HEK293 (cell line): ENCODE measurements around the gene ARFGEF2.

Experiments used
- CTCF ChIA-PET: fragments of 350-600 bp; formaldehyde crosslinking; extraction: SDS; loops from one replicate; lab custom pipeline; 2021; ENCODE audit warnings: antibody characterized with exemption; lab: Yijun Ruan, JAX
- POLR2A ChIA-PET: fragments of 300-600 bp; formaldehyde crosslinking; extraction: SDS; loops from one replicate; lab custom pipeline; 2020; ENCODE audit warnings: antibody characterized with exemption, inconsistent platforms; lab: Yijun Ruan, JAX
- H3K27ac ChIP-seq: fragments of 200-500 bp; sonication (Bioruptor generic); 2 replicates; pipeline ENCODE4 v1.5.1; 2014; ENCODE audit warnings: low read depth, low read length, control low read depth, inconsistent platforms; ENCODE audit errors: extremely low read depth
- H3K36me3 ChIP-seq, 2 experiments: fragments of 200-500 bp in 1 of 2; sonication (Bioruptor generic) in 1 of 2; 1 replicate in 1 of 2; 2 replicates in 1 of 2; pipeline ENCODE4 v1.5.1; 2014 to 2017; ENCODE audit warnings: inconsistent platforms in 2 of 2, low read length in 2 of 2; ENCODE audit not compliant: control insufficient read depth in 2 of 2, insufficient read depth in 1 of 2
- H3K4me1 ChIP-seq: fragments of 200-500 bp; sonication (Bioruptor generic); 2 replicates; pipeline ENCODE4 v1.5.1; 2014; ENCODE audit warnings: mild to moderate bottlenecking, low read length, inconsistent platforms; ENCODE audit not compliant: control insufficient read depth, insufficient read depth
- H3K4me3 ChIP-seq: 2 replicates; pipeline ENCODE4 v1.5.1; 2011; ENCODE audit warnings: low read depth, mild to moderate bottlenecking, control low read depth, low read length, moderate library complexity
- H3K9me3 ChIP-seq: fragments of 200-500 bp; sonication (Bioruptor generic); 2 replicates; pipeline ENCODE4 v1.5.1; 2014; ENCODE audit warnings: low read depth, low read length, inconsistent platforms; ENCODE audit not compliant: control insufficient read depth, insufficient read depth
- BCL11B ChIP-seq: fragments of 450-650 bp; formaldehyde crosslinking; IDR thresholded peaks from 2 replicates; pipeline ENCODE4 v1.5.1; 2016; ENCODE audit warnings: low read depth, missing biosample characterization, missing genetic modification characterization
- RBAK ChIP-seq: fragments of 450-650 bp; formaldehyde crosslinking; IDR thresholded peaks from 2 replicates; pipeline ENCODE4 v1.5.1; 2016; ENCODE audit warnings: missing biosample characterization, missing genetic modification characterization
- YY1 ChIP-seq: fragments of 450-650 bp; formaldehyde crosslinking; IDR thresholded peaks from 2 replicates; pipeline ENCODE4 v1.5.1; 2018; ENCODE audit warnings: missing biosample characterization, missing genetic modification characterization
- ZBTB8A ChIP-seq: fragments of 450-650 bp; formaldehyde crosslinking; IDR thresholded peaks from 2 replicates; pipeline ENCODE4 v1.5.1; 2016; ENCODE audit warnings: missing biosample characterization, missing genetic modification characterization
- ZEB2 ChIP-seq: fragments of 450-650 bp; formaldehyde crosslinking; IDR thresholded peaks from 2 replicates; pipeline ENCODE4 v1.5.1; 2016; ENCODE audit warnings: missing biosample characterization, missing genetic modification characterization
- ZNF121 ChIP-seq: fragments of 450-650 bp; formaldehyde crosslinking; IDR thresholded peaks from 2 replicates; pipeline ENCODE4 v1.5.1; 2016; ENCODE audit warnings: missing biosample characterization, missing genetic modification characterization
- ZNF169 ChIP-seq: fragments of 450-650 bp; formaldehyde crosslinking; IDR thresholded peaks from 2 replicates; pipeline ENCODE4 v1.5.1; 2016; ENCODE audit warnings: missing biosample characterization, missing genetic modification characterization
- ZNF184 ChIP-seq: fragments of 450-650 bp; IDR thresholded peaks from 2 replicates; pipeline ENCODE4 v1.5.1; 2018; ENCODE audit warnings: missing biosample characterization, mild to moderate bottlenecking, missing genetic modification characterization
- ZNF223 ChIP-seq: fragments of 450-650 bp; formaldehyde crosslinking; IDR thresholded peaks from 2 replicates; pipeline ENCODE4 v1.5.1; 2016; ENCODE audit warnings: missing biosample characterization, missing genetic modification characterization
- ZNF248 ChIP-seq: fragments of 450-650 bp; formaldehyde crosslinking; IDR thresholded peaks from 2 replicates; pipeline ENCODE4 v1.5.1; 2017; ENCODE audit warnings: missing biosample characterization, missing genetic modification characterization
- ZNF311 ChIP-seq: fragments of 450-650 bp; formaldehyde crosslinking; IDR thresholded peaks from 2 replicates; pipeline ENCODE4 v1.5.1; 2017; ENCODE audit warnings: missing biosample characterization, missing genetic modification characterization, borderline replicate concordance
- ZNF37A ChIP-seq: fragments of 450-650 bp; IDR thresholded peaks from 2 replicates; pipeline ENCODE4 v1.5.1; 2018; ENCODE audit warnings: missing biosample characterization, missing genetic modification characterization
- ZNF473 ChIP-seq: fragments of 450-650 bp; formaldehyde crosslinking; IDR thresholded peaks from 2 replicates; pipeline ENCODE4 v1.5.1; 2017; ENCODE audit warnings: missing biosample characterization, missing genetic modification characterization
- ZNF544 ChIP-seq: fragments of 450-650 bp; formaldehyde crosslinking; IDR thresholded peaks from 2 replicates; pipeline ENCODE4 v1.5.0; 2017; ENCODE audit warnings: missing biosample characterization, missing genetic modification characterization
- ZNF560 ChIP-seq: fragments of 450-650 bp; formaldehyde crosslinking; IDR thresholded peaks from 2 replicates; pipeline ENCODE4 v1.5.1; 2017; ENCODE audit warnings: missing biosample characterization, missing genetic modification characterization, borderline replicate concordance
- ZNF610 ChIP-seq: fragments of 450-650 bp; formaldehyde crosslinking; IDR thresholded peaks from 2 replicates; pipeline ENCODE4 v1.5.1; 2016; ENCODE audit warnings: missing biosample characterization, missing genetic modification characterization, borderline replicate concordance
- ZNF768 ChIP-seq: fragments of 450-650 bp; formaldehyde crosslinking; IDR thresholded peaks from 2 replicates; pipeline ENCODE4 v1.5.1; 2018; ENCODE audit warnings: missing biosample characterization, mild to moderate bottlenecking, missing genetic modification characterization
- ZNF785 ChIP-seq: fragments of 450-650 bp; formaldehyde crosslinking; IDR thresholded peaks from 2 replicates; pipeline ENCODE4 v1.5.1; 2016; ENCODE audit warnings: missing biosample characterization, missing genetic modification characterization
- ZSCAN23 ChIP-seq: fragments of 450-650 bp; formaldehyde crosslinking; IDR thresholded peaks from 2 replicates; pipeline ENCODE4 v1.5.1; 2016; ENCODE audit warnings: missing biosample characterization, missing genetic modification characterization
- ZXDB ChIP-seq: fragments of 450-650 bp; formaldehyde crosslinking; IDR thresholded peaks from 2 replicates; pipeline ENCODE4 v1.5.1; 2016; ENCODE audit warnings: missing biosample characterization, missing genetic modification characterization
- TF ChIP-seq, protein P1 (sequence below): fragments of 450-650 bp; formaldehyde crosslinking; IDR thresholded peaks from 2 replicates; pipeline ENCODE4 v1.5.1; 2016; ENCODE audit warnings: missing biosample characterization, missing genetic modification characterization
- TF ChIP-seq, protein P2 (sequence below): fragments of 450-650 bp; formaldehyde crosslinking; IDR thresholded peaks from 2 replicates; pipeline ENCODE4 v1.5.1; 2017; ENCODE audit warnings: missing biosample characterization, mild to moderate bottlenecking, missing genetic modification characterization, moderate library complexity
- TF ChIP-seq, protein P3 (sequence below): IDR thresholded peaks from 2 replicates; pipeline ENCODE4 v1.6.1; 2011; ENCODE audit warnings: mild to moderate bottlenecking, low read depth, low read length, borderline replicate concordance

Gene ARFGEF2

DNA sequence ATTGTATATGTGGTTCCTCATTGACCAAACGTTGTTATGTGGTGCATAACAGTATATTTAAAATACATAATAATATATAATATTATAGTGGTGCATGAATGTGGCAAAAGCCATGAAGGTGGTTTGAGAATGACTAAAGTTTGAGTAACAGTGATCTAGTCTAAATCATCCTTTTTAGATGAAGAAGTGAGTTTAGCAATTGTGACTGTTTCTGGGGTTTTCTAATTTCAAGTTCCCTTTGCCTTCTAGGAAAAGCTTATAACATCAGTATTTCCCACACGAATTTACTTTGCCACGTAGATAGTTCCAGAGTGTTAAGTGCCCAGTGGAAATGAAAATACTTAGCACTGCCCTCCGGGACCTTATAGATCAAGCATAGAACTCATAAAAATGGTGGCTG is 40.9 kb downstream of the ARFGEF2 start (continued):
- TF ChIP-seq ZNF223 (tag by site-specific recombination) (no peak), YY1 (no peak)
- TF ChIP-seq, protein P1, sequence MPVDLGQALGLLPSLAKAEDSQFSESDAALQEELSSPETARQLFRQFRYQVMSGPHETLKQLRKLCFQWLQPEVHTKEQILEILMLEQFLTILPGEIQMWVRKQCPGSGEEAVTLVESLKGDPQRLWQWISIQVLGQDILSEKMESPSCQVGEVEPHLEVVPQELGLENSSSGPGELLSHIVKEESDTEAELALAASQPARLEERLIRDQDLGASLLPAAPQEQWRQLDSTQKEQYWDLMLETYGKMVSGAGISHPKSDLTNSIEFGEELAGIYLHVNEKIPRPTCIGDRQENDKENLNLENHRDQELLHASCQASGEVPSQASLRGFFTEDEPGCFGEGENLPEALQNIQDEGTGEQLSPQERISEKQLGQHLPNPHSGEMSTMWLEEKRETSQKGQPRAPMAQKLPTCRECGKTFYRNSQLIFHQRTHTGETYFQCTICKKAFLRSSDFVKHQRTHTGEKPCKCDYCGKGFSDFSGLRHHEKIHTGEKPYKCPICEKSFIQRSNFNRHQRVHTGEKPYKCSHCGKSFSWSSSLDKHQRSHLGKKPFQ (tag by site-specific recombination) = no peak
- TF ChIP-seq, protein P2, sequence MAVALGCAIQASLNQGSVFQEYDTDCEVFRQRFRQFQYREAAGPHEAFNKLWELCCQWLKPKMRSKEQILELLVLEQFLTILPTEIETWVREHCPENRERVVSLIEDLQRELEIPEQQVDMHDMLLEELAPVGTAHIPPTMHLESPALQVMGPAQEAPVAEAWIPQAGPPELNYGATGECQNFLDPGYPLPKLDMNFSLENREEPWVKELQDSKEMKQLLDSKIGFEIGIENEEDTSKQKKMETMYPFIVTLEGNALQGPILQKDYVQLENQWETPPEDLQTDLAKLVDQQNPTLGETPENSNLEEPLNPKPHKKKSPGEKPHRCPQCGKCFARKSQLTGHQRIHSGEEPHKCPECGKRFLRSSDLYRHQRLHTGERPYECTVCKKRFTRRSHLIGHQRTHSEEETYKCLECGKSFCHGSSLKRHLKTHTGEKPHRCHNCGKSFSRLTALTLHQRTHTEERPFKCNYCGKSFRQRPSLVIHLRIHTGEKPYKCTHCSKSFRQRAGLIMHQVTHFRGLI (tag by site-specific recombination) = no peak
- TF ChIP-seq, all 188 proteins: peak for 0

DNA sequence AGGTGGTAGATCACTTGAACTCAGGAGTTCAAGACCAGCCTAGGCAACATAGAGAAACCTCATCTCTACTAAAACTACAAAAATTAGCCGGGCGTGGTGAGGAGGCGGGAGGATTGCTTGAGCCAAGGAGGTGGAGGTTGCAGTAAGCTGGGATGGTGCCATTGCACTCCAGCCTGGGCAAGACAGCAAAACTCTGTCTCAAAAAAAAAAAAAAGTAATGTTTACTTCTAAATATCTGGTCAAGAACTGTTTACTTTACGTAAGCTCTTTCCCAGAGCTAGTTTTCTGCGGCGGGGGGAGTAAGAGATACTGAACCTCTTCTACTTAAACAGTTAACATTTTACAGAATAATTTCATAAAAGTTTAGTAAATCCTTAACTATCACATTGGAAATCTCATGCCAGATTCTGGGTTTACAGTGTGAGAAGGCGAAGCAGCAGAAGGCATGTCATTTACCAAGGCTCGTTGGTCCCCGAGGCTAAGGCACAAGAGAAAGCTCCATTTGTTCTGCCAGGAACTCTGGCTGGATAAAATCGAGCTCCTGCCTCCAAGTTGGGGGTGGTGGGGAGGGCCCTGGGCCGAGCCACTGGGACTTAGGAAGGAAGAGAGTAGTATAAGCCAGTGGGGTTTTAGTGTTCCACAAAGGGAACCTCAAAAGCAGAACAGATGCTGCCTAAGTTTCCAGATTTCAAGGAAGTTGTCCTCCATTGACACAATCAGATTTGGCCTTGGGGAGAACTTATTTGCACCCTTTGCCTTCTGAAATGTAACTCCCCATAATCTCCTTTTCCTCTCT is 41.7 kb downstream of the ARFGEF2 start:
- POLR2A ChIA-PET = no interaction called here
- peaks cover 0 to 51% of the 10 kb centered on the region in 2 experiments; a peak in 2 of 3 replicates for H3K36me3 ChIP-seq
- CTCF ChIA-PET = interaction anchor here (0.8 to 0.9 kb wide), 2 partner anchors 24 to 343 kb away, joined by 3 to 6 read pairs; no protein-coding TSS in a partner anchor

DNA sequence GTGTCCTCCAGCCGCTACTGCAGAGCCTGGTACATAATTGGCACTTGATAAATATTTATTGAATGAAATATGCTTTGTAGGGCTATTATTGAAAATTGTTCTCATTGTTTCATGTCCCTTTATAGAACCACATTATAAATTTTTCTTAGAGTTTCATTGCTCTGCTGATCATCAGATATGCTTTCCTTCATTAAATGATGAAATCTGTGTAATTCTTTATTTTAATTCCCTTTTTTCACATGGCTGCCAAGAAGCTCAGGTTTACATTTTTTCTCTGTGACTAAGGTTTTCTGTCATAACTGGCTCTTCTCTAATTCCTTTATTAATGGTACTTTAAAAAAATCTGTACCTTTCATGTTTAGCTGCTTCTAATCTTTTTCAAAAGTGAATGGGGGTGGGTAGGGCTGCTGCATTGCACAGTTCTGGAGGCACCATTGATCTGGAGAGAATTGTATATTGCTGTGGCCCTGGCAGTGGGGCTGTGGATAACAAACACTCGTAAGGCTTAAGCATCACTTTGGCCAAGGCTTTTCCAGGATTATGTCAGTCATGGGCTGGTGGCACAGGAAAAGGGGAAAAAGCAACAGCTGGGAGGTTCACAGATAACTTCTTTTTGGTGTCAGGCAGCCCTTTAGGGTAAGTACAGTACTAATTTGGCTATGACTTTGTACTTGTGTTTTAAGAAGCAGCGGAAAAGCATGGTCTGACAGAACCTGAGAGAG is 43.8 kb downstream of the ARFGEF2 start:
- ChIA-PET POLR2A (no interaction called here), CTCF (interaction anchor here (0.7 to 0.8 kb wide), 2 partner anchors 283 to 541 kb away, joined by 3 read pairs; no protein-coding TSS in a partner anchor)
- H3K4me1 ChIP-seq = no peaks in the 10 kb centered on the region
- peaks cover 8 to 56% of the 10 kb centered on the region in 2 experiments; a peak in 2 of 3 replicates for H3K36me3 ChIP-seq
- TF ChIP-seq ZXDB = no peak
- no peak for TF ChIP-seq ZNF37A (tag by site-specific recombination)
- TF ChIP-seq ZNF184 (tag by site-specific recombination) = no peak
- no peak for TF ChIP-seq ZNF311 (tag by site-specific recombination)
- TF ChIP-seq ZNF768 (tag by site-specific recombination) = no peak
- no peak for TF ChIP-seq ZNF610 (tag by site-specific recombination)
- TF ChIP-seq ZSCAN23 (tag by site-specific recombination) = no peak
- TF ChIP-seq ZNF785 (tag by site-specific recombination) = no peak
- no peak for TF ChIP-seq BCL11B
- TF ChIP-seq ZNF169 (tag by site-specific recombination) = no peak
- TF ChIP-seq ZNF248 (tag by site-specific recombination) = no peak
- no peak for TF ChIP-seq ZNF473 (tag by site-specific recombination)
- no peak for TF ChIP-seq ZEB2 (tag by site-specific recombination)
- TF ChIP-seq ZNF121 (tag by site-specific recombination) = no peak
- no peak for TF ChIP-seq ZBTB8A (tag by site-specific recombination)
- TF ChIP-seq, protein P3, sequence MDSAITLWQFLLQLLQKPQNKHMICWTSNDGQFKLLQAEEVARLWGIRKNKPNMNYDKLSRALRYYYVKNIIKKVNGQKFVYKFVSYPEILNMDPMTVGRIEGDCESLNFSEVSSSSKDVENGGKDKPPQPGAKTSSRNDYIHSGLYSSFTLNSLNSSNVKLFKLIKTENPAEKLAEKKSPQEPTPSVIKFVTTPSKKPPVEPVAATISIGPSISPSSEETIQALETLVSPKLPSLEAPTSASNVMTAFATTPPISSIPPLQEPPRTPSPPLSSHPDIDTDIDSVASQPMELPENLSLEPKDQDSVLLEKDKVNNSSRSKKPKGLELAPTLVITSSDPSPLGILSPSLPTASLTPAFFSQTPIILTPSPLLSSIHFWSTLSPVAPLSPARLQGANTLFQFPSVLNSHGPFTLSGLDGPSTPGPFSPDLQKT = no peak
- no peak for TF ChIP-seq RBAK (tag by site-specific recombination)
- TF ChIP-seq ZNF544 (tag by site-specific recombination) = no peak
- no peak for TF ChIP-seq ZNF560
- no peak overlapping the region for H3K27ac ChIP-seq
- H3K9me3 ChIP-seq = no peaks in the 10 kb centered on the region
- no peak overlapping the region for H3K4me3 ChIP-seq

More for the DNA sequence above, 41.7 kb downstream of the ARFGEF2 start:
- Histone ChIP-seq H3K4me3 (no peak overlapping the region), H3K27ac (no peak overlapping the region), H3K4me1 (no peaks in the 10 kb centered on the region), H3K9me3 (no peaks in the 10 kb centered on the region)
- TF ChIP-seq, protein P2 (tag by site-specific recombination) = no peak
